ENCODE measurements around the gene EEF1E1. TPM values are rescaled to one million over a fixed set of nuclear protein-coding genes. Genes with fewer than 3 reads are reported as not detected.

EEF1E1 gene
- total and polyA plus RNA-seq, 2 of the 8 experiments (the other 6 are each of a cell fraction or from before 2014, with no cell fraction given), result 96.8 to 112 TPM

DNA sequence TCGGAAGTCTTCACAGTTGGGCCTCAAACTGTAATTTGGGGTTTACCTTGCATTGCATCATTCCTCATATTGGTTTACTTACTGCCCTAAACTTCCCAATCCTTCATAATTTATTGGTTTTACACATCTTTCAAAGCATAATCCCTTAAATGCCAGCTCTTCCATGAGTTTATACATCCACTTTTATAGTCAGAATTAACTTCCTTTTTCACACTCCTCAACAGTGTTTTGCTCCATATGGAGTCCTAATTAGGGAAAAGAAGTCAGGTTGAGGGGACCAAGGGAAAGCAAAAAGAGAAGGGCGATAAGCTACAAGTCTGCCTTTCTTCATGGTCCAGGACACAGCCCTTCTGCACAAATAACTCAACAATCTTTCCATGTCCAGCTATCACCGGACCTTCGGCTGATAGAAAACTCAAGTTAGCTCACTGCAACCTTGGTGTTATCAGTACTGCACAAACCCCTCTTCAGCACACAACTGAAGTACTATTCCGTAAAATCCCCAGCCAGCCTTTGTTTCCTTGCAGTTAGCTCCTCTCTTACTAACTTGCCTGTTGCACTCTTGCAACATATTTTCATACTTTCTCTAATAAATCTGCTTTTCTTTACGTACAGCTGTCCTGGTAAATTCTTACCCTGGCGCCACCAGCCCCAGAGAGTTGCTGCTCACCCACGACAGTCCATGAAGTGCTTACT is 2.0 kb downstream of the EEF1E1 start (continued):
- TF ChIP-seq, protein P1, sequence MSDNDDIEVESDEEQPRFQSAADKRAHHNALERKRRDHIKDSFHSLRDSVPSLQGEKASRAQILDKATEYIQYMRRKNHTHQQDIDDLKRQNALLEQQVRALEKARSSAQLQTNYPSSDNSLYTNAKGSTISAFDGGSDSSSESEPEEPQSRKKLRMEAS (IDR thresholded peaks at IDR 0.05), result no peak
- TF ChIP-seq EP300 (IDR thresholded peaks at IDR 0.05; ENCODE audit: borderline replicate concordance in 1 of 2, low read depth in 2 of 2, low read length in 2 of 2) (no peak), SIN3A (conservative IDR thresholded peaks at IDR 0.05 in 1 of 2, IDR thresholded peaks at IDR 0.05 in 1 of 2; ENCODE audit: low read depth in 1 of 2, low read length in 2 of 2) (no peak), SP1 (IDR thresholded peaks at IDR 0.05; ENCODE audit: low read depth, low read length) (no peak), EZH2 (IDR thresholded peaks at IDR 0.05; ENCODE audit: low read depth, low read length, severe bottlenecking) (no peak), EGR1 (IDR thresholded peaks at IDR 0.05; ENCODE audit: borderline replicate concordance, low read depth, low read length) (no peak), JUN (IDR thresholded peaks at IDR 0.05; ENCODE audit: low read depth, low read length) (no peak)
